Fibroblast of skin of left quadriceps (primary cell): ENCODE measurements around the gene SSR1.

Source experiments
- DNase-seq, 2 experiments: peaks; one replicate each; pipeline ENCODE4 v3.0.0-alpha.2; 2013; ENCODE audit warnings: low read depth in 2 of 2

The SSR1 gene

GRCh38 chr6:7238900-7239589 is 74.0 kb downstream of the SSR1 start:
- DNase-seq, result no peak

DNA sequence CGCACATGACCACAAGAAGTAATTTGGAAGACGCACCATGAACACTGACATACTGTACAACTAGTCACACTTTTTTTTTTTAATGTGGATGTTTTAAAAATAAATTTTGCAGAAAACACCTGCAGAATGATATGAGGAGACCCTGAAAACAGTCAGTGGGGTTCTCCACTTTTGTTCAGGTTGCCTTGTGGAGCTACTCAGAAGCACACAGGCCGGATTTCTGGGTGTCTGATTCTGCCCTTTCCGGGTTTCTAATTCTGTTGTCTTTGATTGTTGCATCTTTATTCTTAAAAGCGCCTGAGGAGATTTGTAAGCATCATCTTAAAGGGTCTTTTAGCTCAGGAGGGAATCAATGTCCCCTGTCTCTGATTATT is 74.5 kb downstream of the SSR1 start:
- DNase-seq, result no peak

DNA sequence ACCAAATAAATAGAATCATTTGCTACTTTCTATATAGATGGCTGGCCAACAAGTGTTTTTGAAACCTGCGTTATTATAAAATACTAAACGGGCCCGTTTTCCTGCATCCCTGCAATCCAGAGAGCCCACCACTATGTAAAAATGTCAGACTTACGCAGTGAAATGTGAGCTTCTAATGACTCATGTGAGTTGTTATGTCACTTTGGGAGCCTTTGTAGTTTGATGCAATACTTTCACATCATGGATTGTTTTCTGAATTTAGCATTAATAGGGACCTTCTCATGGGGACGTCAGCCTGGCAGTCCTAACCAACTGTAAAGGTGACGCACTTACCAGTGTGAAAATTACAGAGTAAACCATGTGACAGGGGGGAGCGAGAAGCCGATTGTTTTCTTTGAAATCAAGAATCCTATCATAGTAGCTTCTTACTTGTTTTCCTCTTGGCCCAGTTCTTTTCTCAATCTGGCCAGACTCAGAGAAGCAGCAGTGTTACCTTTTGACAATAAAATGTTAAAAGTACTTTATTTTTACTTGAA is 75.3 kb downstream of the SSR1 start:
- DNase-seq, result no peak

DNA sequence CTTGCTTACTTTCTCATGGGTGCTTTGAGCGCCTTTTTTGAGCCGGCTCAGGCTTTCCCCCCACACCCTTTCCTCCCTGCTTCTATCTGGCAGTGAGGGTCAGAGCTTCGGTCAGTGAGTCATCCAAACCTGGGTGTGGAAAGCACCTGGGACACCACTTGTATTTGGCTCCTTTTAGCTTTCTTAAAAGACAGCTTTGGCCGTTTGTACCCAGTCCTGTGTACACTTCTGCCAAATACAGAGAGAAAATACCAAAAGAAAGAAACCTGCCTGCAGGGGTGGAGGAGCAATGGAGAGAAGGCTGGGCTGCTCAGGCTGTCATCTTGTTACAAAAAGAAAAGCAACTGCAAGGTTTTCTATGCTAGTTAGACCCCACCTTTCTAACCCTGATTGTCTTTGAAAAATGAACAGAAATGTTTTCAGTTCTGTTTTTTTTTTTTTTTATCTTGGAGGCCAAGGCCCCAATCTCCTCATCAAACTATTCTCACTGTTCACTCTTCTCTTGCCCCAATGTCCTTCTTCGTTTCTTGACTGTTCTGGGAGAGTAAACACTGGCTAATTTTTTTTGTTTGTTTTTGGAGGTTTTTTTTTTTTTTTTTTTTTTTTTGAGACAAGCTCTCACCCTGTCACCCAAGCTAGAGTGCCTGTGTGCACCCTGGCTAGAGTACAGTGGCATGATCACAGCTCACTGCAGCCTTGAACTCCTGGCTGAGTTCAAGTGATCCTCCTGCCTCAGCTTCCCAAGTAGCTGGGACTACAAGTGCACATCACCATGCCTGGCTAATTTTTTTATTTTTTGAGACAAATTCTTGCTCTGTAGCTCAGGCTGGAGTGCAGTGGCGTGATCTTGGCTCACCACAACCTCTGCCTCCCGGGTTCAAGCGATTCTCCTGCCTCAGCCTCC is 76.4 kb downstream of the SSR1 start:
- no peak for DNase-seq

DNA sequence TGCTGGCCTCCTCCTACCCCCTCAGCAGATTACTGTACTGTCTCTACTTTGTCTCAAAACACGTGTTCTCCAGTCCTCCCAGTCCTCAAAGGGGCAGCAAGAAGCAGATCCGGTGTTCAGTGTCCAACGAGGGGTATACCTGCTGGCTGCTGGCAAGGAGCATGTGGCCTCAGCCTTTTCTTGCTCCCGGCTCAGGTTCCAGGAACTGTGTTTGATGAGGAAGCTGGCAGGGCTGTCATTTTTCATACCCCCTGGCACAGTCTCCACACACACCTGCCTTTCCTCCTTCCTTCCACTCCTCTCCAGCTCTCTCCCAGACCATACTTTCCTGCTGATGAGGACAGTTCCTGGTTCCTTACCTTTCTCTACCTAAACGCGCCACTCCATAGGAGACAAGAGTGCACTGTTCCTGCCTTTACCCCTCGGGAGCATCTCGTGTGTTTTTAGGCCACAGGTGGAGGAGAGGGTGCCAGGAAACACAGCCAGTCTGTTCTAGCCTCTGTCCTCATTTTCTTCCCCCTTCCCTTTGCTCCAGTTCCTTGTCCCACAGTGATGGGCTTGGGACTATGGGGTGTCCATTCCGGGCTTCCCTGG is 77.2 kb downstream of the SSR1 start:
- DNase-seq, result no peak

DNA sequence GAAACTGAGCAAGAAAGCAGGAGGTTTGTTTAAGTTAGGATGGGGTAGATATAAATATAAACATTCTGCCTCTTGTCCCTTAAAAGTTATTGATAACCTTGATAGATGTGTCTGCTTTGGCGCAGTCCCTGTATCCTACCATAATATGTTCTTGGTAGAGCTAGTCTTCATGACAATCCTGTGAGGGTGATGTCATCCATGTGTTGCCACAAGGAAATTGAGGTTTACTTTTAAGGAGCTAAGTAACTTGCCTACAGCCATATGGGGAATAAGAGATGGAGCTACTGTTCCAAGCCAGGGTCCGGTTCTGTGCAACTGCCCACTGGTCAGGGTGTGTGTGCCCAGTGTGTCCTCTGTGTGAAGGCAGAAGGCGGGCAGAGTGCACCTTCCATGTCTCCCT is 78.5 kb downstream of the SSR1 start:
- DNase-seq, result no peak

DNA sequence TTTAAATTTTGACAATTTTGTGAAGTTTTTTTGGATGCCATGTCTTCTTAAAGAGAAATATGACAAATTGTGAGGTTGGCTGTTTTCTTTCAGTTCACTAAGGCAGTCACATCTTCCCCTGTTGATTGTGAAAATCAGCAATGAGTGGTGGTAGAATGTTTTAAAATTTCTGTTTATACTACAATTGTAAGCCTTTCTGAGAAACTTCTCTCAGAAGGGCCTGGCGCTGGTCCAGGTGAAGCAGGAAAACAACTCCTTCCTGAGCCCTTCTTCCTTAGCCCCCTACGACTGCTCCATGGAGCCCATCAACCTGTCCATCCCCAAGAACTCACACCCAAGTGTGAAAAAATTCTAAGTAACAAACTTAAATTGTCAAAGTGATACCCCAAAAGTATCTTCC is 80.6 kb downstream of the SSR1 start:
- no peak for DNase-seq

- no peak for DNase-seq
Measured at GRCh38 chr6:7230956-7231713, 81.9 kb downstream of the SSR1 start.

DNA sequence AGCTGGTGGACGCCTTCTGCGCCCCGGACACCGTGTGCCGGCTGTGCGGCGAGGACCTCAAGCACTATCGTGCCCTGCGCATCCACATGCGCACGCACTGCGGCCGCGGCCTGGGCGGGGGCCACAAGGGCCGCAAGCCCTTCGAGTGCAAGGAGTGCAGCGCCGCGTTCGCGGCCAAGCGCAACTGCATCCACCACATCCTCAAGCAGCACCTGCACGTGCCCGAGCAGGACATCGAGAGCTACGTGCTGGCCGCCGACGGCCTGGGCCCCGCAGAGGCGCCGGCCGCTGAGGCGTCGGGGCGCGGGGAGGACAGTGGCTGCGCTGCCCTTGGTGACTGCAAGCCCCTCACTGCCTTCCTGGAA is 82.7 kb downstream of the SSR1 start:
- DNase-seq, result no peak

- no peak for DNase-seq
Measured at GRCh38 chr6:7229376-7230326, 83.3 kb downstream of the SSR1 start.

DNA sequence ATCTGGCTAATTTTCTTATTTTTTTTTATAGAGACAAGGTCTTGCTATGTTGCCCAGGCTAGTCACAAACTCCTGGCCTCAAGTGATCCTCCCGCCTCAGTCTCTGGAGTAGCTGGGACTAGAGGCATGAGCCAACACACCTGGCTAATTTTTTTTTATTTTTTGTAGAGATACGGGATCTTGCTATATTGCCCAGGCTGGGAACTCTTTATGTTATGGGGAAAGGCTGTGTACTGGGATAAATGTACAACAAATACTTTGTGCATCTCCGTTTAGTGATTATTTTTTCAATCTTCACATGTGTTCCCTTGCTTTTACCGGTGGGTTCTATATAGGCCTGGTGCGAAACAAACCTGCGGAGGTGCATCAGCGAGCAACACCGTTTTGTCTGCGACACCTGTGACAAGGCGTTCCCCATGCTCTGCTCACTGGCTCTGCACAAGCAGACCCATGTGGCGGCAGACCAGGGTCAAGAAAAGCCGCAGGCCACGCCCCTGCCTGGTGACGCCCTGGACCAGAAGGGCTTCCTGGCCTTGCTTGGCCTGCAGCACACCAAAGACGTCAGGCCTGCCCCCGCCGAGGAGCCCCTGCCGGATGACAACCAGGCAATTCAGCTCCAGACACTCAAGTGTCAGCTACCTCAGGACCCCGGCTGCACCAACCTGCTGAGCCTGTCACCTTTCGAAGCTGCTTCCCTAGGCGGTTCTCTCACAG is 84.2 kb downstream of the SSR1 start:
- no peak for DNase-seq

GRCh38 chr6:7224731-7225130 is 88.3 kb downstream of the SSR1 start:
- DNase-seq, result no peak

GRCh38 chr6:7222197-7222596 is 90.8 kb downstream of the SSR1 start:
- no peak for DNase-seq

DNA sequence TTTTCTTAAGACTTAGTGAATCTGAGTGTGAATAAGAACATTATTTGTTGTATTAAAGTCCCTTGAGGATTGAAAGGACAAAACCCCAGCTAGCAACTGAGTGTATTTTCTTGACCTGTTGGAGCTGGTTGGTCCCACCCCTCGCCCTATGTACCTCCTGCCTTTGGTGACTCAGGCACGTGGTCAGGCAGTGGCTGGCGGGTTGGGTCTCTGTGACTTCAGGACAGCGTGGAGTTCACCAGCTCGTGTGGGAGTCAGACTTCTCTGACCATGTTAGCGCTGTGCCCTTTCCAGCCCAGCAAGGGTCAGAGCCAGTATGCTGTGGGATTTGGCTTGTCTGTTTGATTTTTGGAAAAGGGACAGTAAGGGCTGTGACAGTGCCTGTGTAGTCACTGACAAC is 93.7 kb downstream of the SSR1 start:
- DNase-seq, result no peak

DNA sequence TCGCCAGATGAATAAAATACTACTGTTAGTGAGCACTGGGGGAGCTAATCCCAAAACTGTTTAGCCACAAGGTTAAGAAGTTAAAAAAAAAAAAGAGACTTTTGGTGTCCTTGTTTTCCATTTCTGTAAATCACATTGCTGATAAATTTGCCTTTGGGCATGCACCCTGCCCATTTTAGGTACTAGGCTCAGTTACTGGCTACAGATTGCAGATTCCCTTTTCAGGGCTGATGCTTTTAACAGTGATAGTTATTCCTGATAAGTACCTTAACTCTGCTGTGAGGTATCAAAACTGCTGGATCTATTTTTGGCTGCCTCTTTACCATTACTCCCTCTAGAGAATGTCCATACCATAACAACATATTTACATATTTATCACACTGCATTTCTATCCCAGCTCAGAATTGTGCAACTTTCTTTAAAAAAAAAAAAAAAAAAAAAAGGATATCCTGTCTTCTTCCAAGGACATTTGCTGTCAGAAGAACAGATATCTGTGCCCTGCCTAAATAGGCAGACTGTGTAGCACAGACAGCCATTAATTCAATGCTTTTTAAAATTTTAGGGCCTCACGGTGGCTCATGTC is 94.5 kb downstream of the SSR1 start:
- DNase-seq, result no peak
